K562 (cell line): ENCODE results near the gene CLCC1. TPM values are rescaled to one million over a fixed set of nuclear protein-coding genes. Genes with fewer than 3 reads are reported as not detected.

Experiments used
- CHCHD3 ChIP-seq: fragments of 250-450 bp; sonication (Bioruptor Pico); IDR thresholded peaks from 2 replicates; pipeline ENCODE4 v2.1.2; 2022; ENCODE audit warnings: mild to moderate bottlenecking
- EHMT2 ChIP-seq: fragments of 450-650 bp; IDR thresholded peaks from 2 replicates; pipeline ENCODE4 v1.6.1; 2018; ENCODE audit warnings: antibody characterized with exemption
- FOS ChIP-seq: IDR thresholded peaks from 3 replicates; pipeline ENCODE4 v1.6.1; 2011; ENCODE audit not compliant: insufficient read length; ENCODE audit errors: extremely low read depth
- GATAD2B ChIP-seq: fragments of 450-650 bp; IDR thresholded peaks from 2 replicates; pipeline ENCODE4 v1.6.1; 2017; ENCODE audit warnings: mild to moderate bottlenecking, borderline replicate concordance
- HNRNPUL1 ChIP-seq: fragments of 200-400 bp; formaldehyde crosslinking; IDR thresholded peaks from 2 replicates; pipeline ENCODE4 v1.6.1; 2017; ENCODE audit warnings: low read length
- KLF16 ChIP-seq: IDR thresholded peaks from 2 replicates; pipeline ENCODE4 v1.6.1; 2016; ENCODE audit warnings: antibody characterized with exemption
- RBM34 ChIP-seq: fragments of 200-400 bp; formaldehyde crosslinking; IDR thresholded peaks from 2 replicates; pipeline ENCODE4 v1.6.1; 2018; ENCODE audit warnings: low read length, borderline replicate concordance; ENCODE audit not compliant: insufficient read depth
- SIN3A ChIP-seq, 2 experiments: fragments of 150-350 bp in 1 of 2; IDR thresholded peaks; 2 replicates each; pipeline ENCODE4 v1.6.1; 2011 to 2016; ENCODE audit warnings: borderline replicate concordance in 2 of 2, low read depth in 2 of 2, low read length in 2 of 2, mild to moderate bottlenecking in 2 of 2, moderate library complexity in 2 of 2; ENCODE audit not compliant: control insufficient read depth in 1 of 2
- TBP ChIP-seq: optimal IDR thresholded peaks from 2 replicates; pipeline ENCODE3; 2011; ENCODE audit warnings: low read depth, low read length, improper control_type of control experiment
- ZNF24 ChIP-seq: fragments of 450-650 bp; IDR thresholded peaks from 2 replicates; pipeline ENCODE4 v1.6.1; 2016
- ZNF354B ChIP-seq: fragments of 250-450 bp; sonication (Bioruptor Pico); IDR thresholded peaks from 2 replicates; pipeline ENCODE4 v1.4.0; 2020
- ZNF384 ChIP-seq: IDR thresholded peaks from 2 replicates; pipeline ENCODE4 v1.6.1; 2012; ENCODE audit warnings: low read depth, low read length, improper control_type of control experiment
- polyA plus RNA-seq, 8 experiments: library from polyadenylated mRNA; depleted of rRNA in 4 of 8; stranded (reverse) in 5 of 8; unstranded in 3 of 8; fragments of >200 nt; fragmentation: Nextera tagmentation in 2 of 8; fragmentation: Illumina TruSeq in 1 of 8; extraction: Ambion mirVana in 2 of 8; extraction: Trizol in 1 of 8; gene quantifications; 2 replicates each; pipeline versions ENCODE4 v1.2.1 to v1.2.3, GENCODE V29; 2011 to 2014; ENCODE audit warnings: inconsistent platforms in 1 of 8, missing spikeins in 1 of 8
- total RNA-seq, 7 experiments: library from RNA; depleted of rRNA in 6 of 7; stranded (reverse); fragments of >200 nt in 6 of 7; fragmentation: Illumina TruSeq in 2 of 7; extraction: Trizol in 2 of 7; gene quantifications; 2 replicates each; pipeline versions ENCODE4 v1.2.1 to v1.2.3, GENCODE V29; 2011 to 2021; ENCODE audit warnings: low replicate concordance in 1 of 7
- TF ChIP-seq, protein P1 (sequence below): fragments of 250-450 bp; sonication (Bioruptor Pico); IDR thresholded peaks from 2 replicates; pipeline ENCODE4 v1.5.0; 2021; ENCODE audit warnings: mild to moderate bottlenecking, moderate library complexity
- TF ChIP-seq, protein P2 (sequence below), 3 experiments: fragments of 200-800 bp in 1 of 3; fragments of 250-450 bp in 1 of 3; fragments of 450-650 bp in 1 of 3; sonication (Bioruptor Pico) in 1 of 3; sonication (Bioruptor generic) in 1 of 3; formaldehyde crosslinking in 1 of 3; IDR thresholded peaks; 2 replicates each; pipeline versions ENCODE4 v1.6.1 to v1.8.0; 2016 to 2022; ENCODE audit warnings: mild to moderate bottlenecking in 2 of 3, missing genetic modification characterization in 2 of 3, missing compliant biosample characterization in 1 of 3, moderate library complexity in 1 of 3
- TF ChIP-seq, protein P3 (sequence below): sonication (generic); formaldehyde crosslinking; IDR thresholded peaks from 2 replicates; pipeline ENCODE4 v1.8.0; 2022; ENCODE audit warnings: missing genetic modification reagents, mild to moderate bottlenecking, borderline replicate concordance
- TF ChIP-seq, protein P4 (sequence below): fragments of 450-650 bp; formaldehyde crosslinking; IDR thresholded peaks from 2 replicates; pipeline ENCODE4 v1.4.0; 2020; ENCODE audit warnings: mild to moderate bottlenecking
- TF ChIP-seq, protein P5 (sequence below): sonication (generic); formaldehyde crosslinking; IDR thresholded peaks from 2 replicates; pipeline ENCODE4 v1.8.1; 2023; ENCODE audit warnings: mild to moderate bottlenecking, missing genetic modification reagents

The CLCC1 gene
- total and polyA plus RNA-seq, 9 of the 15 experiments (the other 6 are each of a cell fraction or from before 2014, with no cell fraction given) = 28.8 to 63.4 (median 40.4) TPM

DNA sequence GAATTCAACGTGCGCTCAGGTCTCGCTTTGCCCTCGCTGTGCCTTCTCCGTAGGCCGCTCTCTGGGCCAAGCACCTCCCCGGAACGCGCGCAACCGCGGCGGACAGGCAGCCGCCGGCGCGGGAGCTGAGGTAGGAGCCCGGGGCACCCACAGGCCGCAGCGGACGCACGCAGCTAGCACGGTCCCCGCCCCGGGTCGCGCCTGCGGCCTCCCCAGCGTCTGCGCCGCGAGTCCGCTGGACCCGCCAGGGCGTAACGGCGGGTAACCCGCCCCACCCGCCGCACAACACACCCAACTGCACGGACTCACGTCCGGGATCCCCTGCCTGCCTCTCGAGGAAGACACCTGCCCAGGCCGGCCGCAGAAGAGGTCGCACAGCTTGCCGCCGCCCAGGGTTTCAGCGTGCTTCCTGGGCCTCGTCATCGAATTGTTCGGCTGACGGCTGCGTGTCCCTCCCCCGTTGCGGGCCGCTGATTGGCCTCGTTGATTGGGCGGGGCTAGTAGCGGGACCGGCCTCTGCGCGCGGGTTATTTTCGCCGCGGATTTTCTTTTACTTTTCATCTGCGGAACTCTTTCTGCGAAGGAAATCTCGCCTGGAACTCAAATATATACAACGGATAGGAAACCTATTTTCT lies at the start of gene CLCC1 (continued):
- TF ChIP-seq, protein P1, sequence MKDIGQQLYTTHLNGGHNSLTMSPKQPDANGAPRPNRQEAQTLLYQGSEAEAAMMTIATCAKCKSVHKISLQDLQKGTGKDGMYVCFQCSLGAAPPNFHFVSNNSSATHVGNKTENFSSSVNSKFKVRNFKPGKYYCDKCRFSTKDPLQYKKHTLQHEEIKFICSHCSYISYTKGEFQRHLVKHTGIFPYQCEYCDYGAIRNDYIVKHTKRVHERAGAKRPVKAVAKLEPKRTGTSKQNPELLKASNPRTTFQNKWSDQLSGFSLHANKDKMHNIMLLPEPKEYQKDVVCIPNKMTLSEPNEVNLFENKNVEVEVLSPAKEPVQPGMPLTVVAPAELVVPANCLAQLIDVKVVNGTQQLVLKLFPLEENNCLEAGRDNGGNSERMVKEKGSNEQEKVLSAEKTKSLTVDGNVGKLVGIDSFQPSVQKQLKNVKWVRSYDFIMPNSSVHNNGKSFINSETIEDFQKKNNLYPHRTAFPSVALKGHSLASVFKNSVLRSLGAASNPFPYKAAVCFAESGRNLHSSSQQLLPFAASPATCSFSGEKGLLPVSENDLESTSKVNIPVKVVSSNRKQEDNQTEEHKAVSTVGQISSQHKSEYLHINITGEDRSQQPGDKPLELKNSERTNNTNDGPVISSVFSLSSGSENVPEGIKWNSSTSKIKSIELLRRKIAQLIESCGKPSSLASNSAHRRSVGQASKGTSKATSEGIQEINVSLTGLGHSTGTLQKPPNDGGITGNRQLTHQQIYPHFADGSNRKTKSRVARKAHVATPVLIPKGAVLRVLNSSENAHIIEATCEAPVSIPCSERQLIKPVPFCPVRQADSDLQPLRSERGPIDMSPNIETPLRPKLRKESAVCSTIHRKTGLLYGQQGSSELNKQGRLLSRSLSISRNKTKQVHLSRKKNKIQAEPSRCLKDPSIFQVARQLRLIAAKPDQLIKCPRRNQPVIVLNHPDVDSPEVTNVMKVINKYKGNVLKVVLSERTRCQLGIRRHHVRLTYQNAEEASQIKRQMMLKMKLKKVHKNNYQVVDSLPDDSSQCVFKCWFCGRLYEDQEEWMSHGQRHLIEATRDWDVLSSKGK (CRISPR knock-in tag) = no peak
- TF ChIP-seq, protein P2, sequence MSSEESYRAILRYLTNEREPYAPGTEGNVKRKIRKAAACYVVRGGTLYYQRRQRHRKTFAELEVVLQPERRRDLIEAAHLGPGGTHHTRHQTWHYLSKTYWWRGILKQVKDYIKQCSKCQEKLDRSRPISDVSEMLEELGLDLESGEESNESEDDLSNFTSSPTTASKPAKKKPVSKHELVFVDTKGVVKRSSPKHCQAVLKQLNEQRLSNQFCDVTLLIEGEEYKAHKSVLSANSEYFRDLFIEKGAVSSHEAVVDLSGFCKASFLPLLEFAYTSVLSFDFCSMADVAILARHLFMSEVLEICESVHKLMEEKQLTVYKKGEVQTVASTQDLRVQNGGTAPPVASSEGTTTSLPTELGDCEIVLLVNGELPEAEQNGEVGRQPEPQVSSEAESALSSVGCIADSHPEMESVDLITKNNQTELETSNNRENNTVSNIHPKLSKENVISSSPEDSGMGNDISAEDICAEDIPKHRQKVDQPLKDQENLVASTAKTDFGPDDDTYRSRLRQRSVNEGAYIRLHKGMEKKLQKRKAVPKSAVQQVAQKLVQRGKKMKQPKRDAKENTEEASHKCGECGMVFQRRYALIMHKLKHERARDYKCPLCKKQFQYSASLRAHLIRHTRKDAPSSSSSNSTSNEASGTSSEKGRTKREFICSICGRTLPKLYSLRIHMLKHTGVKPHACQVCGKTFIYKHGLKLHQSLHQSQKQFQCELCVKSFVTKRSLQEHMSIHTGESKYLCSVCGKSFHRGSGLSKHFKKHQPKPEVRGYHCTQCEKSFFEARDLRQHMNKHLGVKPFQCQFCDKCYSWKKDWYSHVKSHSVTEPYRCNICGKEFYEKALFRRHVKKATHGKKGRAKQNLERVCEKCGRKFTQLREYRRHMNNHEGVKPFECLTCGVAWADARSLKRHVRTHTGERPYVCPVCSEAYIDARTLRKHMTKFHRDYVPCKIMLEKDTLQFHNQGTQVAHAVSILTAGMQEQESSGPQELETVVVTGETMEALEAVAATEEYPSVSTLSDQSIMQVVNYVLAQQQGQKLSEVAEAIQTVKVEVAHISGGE (CRISPR knock-in tag; IDR thresholded peaks at IDR 0.05) = peak in 1 of 3 experiments; percentile 72; a peak in 2 of 6 replicates
- TF ChIP-seq, protein P3, sequence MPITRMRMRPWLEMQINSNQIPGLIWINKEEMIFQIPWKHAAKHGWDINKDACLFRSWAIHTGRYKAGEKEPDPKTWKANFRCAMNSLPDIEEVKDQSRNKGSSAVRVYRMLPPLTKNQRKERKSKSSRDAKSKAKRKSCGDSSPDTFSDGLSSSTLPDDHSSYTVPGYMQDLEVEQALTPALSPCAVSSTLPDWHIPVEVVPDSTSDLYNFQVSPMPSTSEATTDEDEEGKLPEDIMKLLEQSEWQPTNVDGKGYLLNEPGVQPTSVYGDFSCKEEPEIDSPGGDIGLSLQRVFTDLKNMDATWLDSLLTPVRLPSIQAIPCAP (CRISPR knock-in tag) = no peak; the same call in 1 of the 2 replicates
- TF ChIP-seq GATAD2B (0 out of 2 replicates have a peak, but pooled peaks have one; percentile 40), TBP (peak; percentile 92), ZNF384 (no peak), KLF16 (no peak), RBM34 (no peak; the same call in 1 of the 2 replicates), CHCHD3 (CRISPR knock-in tag) (no peak), FOS (no peak), HNRNPUL1 (no peak), SIN3A (IDR thresholded peaks at IDR 0.05; ENCODE audit: borderline replicate concordance in 2 of 2, control insufficient read depth in 1 of 2, low read depth in 2 of 2, low read length in 2 of 2) (peak; percentile 69 to 82; a peak in 3 of 4 replicates), ZNF24 (no peak), EHMT2 (no peak), ZNF354B (CRISPR knock-in tag) (no peak; the same call in 1 of the 2 replicates)
- TF ChIP-seq, protein P4, sequence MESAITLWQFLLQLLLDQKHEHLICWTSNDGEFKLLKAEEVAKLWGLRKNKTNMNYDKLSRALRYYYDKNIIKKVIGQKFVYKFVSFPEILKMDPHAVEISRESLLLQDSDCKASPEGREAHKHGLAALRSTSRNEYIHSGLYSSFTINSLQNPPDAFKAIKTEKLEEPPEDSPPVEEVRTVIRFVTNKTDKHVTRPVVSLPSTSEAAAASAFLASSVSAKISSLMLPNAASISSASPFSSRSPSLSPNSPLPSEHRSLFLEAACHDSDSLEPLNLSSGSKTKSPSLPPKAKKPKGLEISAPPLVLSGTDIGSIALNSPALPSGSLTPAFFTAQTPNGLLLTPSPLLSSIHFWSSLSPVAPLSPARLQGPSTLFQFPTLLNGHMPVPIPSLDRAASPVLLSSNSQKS = no peak
- TF ChIP-seq, protein P5, sequence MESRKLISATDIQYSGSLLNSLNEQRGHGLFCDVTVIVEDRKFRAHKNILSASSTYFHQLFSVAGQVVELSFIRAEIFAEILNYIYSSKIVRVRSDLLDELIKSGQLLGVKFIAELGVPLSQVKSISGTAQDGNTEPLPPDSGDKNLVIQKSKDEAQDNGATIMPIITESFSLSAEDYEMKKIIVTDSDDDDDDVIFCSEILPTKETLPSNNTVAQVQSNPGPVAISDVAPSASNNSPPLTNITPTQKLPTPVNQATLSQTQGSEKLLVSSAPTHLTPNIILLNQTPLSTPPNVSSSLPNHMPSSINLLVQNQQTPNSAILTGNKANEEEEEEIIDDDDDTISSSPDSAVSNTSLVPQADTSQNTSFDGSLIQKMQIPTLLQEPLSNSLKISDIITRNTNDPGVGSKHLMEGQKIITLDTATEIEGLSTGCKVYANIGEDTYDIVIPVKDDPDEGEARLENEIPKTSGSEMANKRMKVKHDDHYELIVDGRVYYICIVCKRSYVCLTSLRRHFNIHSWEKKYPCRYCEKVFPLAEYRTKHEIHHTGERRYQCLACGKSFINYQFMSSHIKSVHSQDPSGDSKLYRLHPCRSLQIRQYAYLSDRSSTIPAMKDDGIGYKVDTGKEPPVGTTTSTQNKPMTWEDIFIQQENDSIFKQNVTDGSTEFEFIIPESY (CRISPR knock-in tag) = peak; percentile 66
